ENCODE measurements around the gene TBCC.
"Not testable (repeated sequence)": the region's sequence is repeated elsewhere in the genome, so short reads cannot be mapped to it uniquely, and the experiment has no call there.

The TBCC gene

DNA sequence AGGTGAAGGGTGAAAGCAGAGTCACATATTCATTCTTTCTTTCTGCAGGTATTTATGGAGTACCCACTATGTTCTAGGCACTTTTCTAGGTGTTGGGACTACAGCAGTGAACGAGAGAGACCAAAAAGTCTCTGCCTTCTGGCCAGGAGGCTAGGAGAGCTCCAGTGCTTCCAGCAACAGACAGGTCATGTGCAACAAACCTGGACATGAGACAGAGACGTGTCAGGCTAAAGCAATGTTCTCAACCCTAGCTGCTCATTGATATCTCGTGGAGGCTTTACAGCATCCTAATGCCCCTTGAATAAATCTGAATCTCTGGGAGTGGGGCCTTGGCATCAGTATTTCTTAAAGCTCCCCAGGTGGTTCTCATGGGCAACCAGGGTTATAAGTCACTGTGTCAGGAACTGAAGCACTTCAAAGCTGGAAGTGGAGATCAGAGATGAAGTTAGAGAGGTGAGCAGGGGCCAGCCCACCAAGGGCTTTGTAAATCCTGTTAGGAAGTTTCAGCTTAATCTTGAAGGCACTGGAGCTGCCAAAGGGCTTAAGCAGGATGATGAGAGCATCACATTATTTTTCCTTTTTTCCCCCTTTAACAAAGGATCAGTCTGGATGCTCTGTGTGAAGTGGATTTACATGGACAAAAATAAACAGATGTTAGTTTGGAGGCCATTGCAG lies 13.0 kb upstream of the TBCC start:
- DNase-seq (ENCODE audit: low spot score in 2 of 2) = no peak
- ATAC-seq (ENCODE audit: low read depth) = no peak
- H3K27ac Mint-ChIP-seq = no peak overlapping the region
- H3K9me3 Mint-ChIP-seq = no peaks in the 10 kb centered on the region
- no peak overlapping the region for H3K4me3 Mint-ChIP-seq
- H3K27me3 Mint-ChIP-seq = no peaks in the 10 kb centered on the region
- peaks cover 20% of the 10 kb centered on the region for H3K4me1 Mint-ChIP-seq
- peaks cover 16% of the 10 kb centered on the region for H3K36me3 Mint-ChIP-seq

DNA sequence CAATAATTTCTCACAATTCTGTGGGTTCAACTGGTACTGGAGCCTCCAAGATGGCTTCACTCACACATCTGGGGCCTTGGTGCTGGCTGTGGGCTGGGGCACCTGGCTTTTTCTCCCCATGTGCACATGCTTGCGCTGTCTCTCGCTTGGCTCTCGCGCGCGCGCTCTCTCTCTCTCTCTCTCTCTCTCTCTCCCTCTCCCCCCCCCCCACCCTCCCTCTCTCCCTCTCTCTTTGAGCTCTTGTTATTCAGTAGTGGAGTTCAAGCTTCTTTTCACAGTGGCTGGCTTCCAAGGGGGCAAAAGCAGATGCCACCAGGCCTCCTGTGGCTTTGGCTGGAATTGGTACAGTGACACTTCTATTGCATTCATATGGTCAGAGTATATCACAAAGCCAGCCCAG lies 10.8 kb upstream of the TBCC start:
- ATAC-seq (ENCODE audit: low read depth) = no peak

DNA sequence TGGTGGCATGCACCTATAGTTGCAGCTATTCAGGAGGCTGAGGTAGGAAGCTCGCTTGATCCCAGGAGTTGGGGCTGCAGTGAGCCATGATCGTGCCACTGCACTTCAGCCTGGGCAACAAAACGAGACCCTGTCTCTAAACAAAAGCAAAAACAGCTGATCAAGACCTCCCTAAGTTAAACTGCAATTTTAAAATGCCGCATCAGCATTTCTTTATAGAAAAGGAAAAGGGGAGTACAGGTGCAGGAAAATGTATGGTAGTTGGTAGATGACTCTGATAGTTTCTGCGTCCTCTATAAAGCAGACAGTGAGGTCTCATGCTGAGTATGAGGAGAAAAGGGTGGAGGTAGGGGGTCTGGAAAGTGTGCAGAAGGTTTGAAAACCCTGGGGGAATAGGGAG lies 8.9 kb upstream of the TBCC start:
- Mint-ChIP-seq H3K27me3 (no peaks in the 10 kb centered on the region), H3K9me3 (no peaks in the 10 kb centered on the region), H3K27ac (no peak overlapping the region), H3K4me1 (peaks cover 27% of the 10 kb centered on the region), H3K4me3 (no peak overlapping the region), H3K36me3 (peaks cover 23% of the 10 kb centered on the region)
- ATAC-seq (ENCODE audit: low read depth) (no peak), DNase-seq (ENCODE audit: low spot score in 2 of 2) (no peak)

More for the DNA sequence above, 10.8 kb upstream of the TBCC start:
- Mint-ChIP-seq H3K27ac (no peak overlapping the region), H3K4me1 (peaks cover 26% of the 10 kb centered on the region), H3K36me3 (peaks cover 22% of the 10 kb centered on the region), H3K27me3 (no peaks in the 10 kb centered on the region), H3K4me3 (no peak overlapping the region), H3K9me3 (no peaks in the 10 kb centered on the region)
- DNase-seq (ENCODE audit: low spot score in 2 of 2) = no peak

DNA sequence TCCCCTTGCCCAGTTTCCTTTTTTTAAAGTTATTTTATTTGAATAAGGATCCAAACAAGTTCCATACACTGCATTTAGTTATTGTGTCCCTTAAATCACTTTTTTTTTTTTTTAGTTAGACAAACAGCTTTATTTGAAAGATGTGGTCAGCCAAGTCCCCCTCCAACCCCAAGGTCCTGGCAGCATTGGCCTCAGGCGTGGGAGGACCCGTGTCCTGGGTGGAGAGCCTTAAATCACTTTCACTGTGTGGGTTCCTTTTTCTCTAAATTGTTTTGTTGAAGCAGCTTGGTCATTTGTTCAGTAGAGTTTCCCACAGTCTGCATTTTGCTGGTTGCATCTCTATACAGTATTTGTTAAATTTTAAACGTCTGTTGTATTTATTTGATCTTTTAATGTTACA lies 5.2 kb upstream of the TBCC start:
- H3K27me3 Mint-ChIP-seq = no peaks in the 10 kb centered on the region
- no peak overlapping the region for H3K4me3 Mint-ChIP-seq
- ATAC-seq (ENCODE audit: low read depth) (no peak), DNase-seq (ENCODE audit: low spot score in 2 of 2) (no peak)
- no peak overlapping the region for H3K27ac Mint-ChIP-seq
- peaks cover 23% of the 10 kb centered on the region for H3K4me1 Mint-ChIP-seq
- H3K36me3 Mint-ChIP-seq = peaks cover 10% of the 10 kb centered on the region
- no peaks in the 10 kb centered on the region for H3K9me3 Mint-ChIP-seq

GRCh38 chr6:42748203-42748898 lies 2.4 kb upstream of the TBCC start:
- H3K27me3 Mint-ChIP-seq = no peaks in the 10 kb centered on the region
- H3K36me3 Mint-ChIP-seq = peaks cover 11% of the 10 kb centered on the region
- no peaks in the 10 kb centered on the region for H3K9me3 Mint-ChIP-seq
- peaks cover 18% of the 10 kb centered on the region for H3K4me1 Mint-ChIP-seq
- H3K27ac Mint-ChIP-seq = peak overlapping the region; percentile 6
- no peak for DNase-seq (ENCODE audit: low spot score in 2 of 2)
- no peak for ATAC-seq (ENCODE audit: low read depth)
- H3K4me3 Mint-ChIP-seq = peak overlapping the region; percentile 100

- H3K9me3 Mint-ChIP-seq = no peaks in the 10 kb centered on the region
- H3K4me3 Mint-ChIP-seq = peak overlapping the region; percentile 100
- peaks cover 16% of the 10 kb centered on the region for H3K4me1 Mint-ChIP-seq
Observed at GRCh38 chr6:42746463-42747391, 824 bp upstream of the TBCC start.

DNA sequence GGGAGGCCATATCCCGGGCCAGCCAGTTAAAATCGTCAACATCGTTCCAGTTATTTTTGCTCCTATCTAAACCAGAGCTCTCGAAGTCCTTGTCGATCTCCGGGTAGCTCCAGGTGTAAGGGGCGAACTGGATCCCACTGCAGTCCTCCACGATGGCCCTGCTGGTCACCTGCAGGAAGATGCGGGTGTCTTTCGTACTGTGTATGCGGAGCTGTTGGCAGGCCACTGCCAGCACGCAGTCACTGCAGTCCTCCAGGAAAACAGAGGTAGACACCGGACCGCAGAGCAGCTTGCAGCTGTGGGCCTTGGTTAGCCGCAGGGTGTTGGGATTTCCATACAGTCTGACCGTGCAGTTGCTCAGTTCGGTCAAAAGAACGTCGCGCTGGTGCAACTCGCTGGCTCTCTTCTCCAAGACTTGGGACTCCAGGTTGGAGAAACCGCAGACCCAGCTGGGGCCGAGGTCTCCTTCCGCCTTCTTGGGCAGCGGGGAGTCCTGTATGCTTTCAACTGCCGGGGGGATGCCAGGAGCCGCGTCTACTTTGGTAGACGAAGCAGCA lies 742 bp downstream of the TBCC start:
- Mint-ChIP-seq H3K27me3 (no peaks in the 10 kb centered on the region), H3K4me3 (peak overlapping the region; percentile 100), H3K36me3 (peaks cover 6% of the 10 kb centered on the region), H3K27ac (no peak overlapping the region), H3K4me1 (peaks cover 15% of the 10 kb centered on the region), H3K9me3 (no peaks in the 10 kb centered on the region)
- ATAC-seq (ENCODE audit: low read depth) (no peak), DNase-seq (ENCODE audit: low spot score in 2 of 2) (no peak)

More at GRCh38 chr6:42746463-42747391, 824 bp upstream of the TBCC start:
- H3K36me3 Mint-ChIP-seq = peaks cover 8% of the 10 kb centered on the region
- H3K27ac Mint-ChIP-seq = peak overlapping the region; percentile 95
- ATAC-seq (ENCODE audit: low read depth) (peak; percentile 55), DNase-seq (ENCODE audit: low spot score in 2 of 2) (peak; percentile 72 to 76)
- no peaks in the 10 kb centered on the region for H3K27me3 Mint-ChIP-seq

DNA sequence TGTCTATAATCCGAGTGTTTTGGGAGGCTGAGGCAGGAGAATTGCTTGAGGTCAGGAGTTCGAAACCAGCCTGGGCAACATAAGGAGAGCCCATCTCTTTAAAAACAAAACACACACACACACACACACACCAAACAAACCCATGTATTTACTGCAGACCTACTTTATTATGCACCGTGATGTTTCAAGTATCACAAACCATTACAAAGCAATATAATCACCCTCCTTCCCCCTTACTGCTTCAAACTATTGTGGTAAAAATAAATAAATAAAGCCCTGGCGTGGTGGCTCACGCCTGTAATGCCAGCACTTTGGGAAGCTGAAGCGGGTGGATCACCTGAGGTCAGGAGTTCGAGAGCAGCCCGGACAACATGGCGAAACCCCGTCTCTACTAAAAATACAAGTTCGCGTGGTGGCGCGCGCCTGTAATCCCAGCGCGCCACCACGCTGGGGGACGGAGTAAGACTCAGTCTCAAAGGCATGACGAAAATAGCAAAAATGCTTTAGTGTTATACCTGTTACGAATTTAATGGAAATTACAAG lies 1.5 kb downstream of the TBCC start:
- Mint-ChIP-seq H3K4me1 (peaks cover 15% of the 10 kb centered on the region), H3K27ac (no peak overlapping the region)

GRCh38 chr6:42742116-42742894 lies 3.6 kb downstream of the TBCC start:
- Mint-ChIP-seq H3K4me1 (peaks cover 5% of the 10 kb centered on the region), H3K9me3 (no peaks in the 10 kb centered on the region), H3K4me3 (no peak overlapping the region), H3K27ac (no peak overlapping the region), H3K36me3 (peaks cover 6% of the 10 kb centered on the region), H3K27me3 (no peaks in the 10 kb centered on the region)
- DNase-seq (ENCODE audit: low spot score in 2 of 2) (no peak), ATAC-seq (ENCODE audit: low read depth) (no peak)

More for the DNA sequence above, 1.5 kb downstream of the TBCC start:
- H3K9me3 Mint-ChIP-seq = no peaks in the 10 kb centered on the region
- H3K36me3 Mint-ChIP-seq = peaks cover 6% of the 10 kb centered on the region
- H3K4me3 Mint-ChIP-seq = peak overlapping the region; percentile 100
- ATAC-seq (ENCODE audit: low read depth) (no peak), DNase-seq (ENCODE audit: low spot score in 2 of 2) (no peak)
- no peaks in the 10 kb centered on the region for H3K27me3 Mint-ChIP-seq

DNA sequence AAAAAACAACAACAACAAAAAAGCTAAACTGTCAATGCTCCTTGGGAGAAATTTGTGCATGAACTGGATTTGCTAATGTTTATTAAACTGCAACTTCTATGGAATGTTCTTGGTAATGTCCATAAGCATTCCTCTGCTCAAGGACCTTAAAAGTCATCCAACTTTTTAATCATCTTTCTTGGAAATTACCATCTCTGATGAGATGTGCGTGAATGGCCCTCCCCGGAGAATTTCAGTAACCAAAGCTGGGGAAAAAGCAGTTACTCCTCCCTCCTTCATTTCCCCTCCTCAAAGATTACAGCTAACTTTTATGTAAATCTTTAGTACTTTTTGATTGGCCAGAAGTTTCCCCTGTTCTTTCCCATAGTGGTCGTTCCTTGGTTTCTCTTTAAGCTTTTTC lies 5.2 kb downstream of the TBCC start:
- H3K4me3 Mint-ChIP-seq = no peak overlapping the region
- H3K36me3 Mint-ChIP-seq = peaks cover 4% of the 10 kb centered on the region
- DNase-seq (ENCODE audit: low spot score in 2 of 2) = no peak
- H3K27me3 Mint-ChIP-seq = no peaks in the 10 kb centered on the region
- no peak for ATAC-seq (ENCODE audit: low read depth)
- H3K27ac Mint-ChIP-seq = no peak overlapping the region
- peaks cover 4% of the 10 kb centered on the region for H3K4me1 Mint-ChIP-seq
- no peaks in the 10 kb centered on the region for H3K9me3 Mint-ChIP-seq

DNA sequence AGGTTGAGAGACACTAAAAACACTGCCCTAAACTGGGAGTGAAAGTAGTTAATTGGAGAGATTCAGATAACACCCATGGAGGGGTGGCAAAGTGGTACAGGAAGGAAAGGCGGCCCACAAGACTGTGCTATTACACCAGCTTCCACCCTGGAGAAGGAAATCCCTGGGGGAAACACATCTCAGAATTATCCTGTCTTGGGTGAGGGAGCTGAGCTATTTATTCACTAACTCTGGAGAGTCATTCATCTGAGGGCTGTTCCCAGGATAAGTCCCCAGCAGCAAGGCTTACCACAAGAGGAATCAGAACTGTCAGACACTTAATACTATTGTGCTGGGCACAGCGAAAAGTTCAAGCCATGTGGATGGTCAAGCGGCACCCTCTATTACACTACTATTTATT lies 9.9 kb downstream of the TBCC start:
- Mint-ChIP-seq H3K4me3 (no peak overlapping the region), H3K9me3 (no peaks in the 10 kb centered on the region), H3K27me3 (no peaks in the 10 kb centered on the region), H3K4me1 (peaks cover 4% of the 10 kb centered on the region), H3K36me3 (no peaks in the 10 kb centered on the region), H3K27ac (no peak overlapping the region)
- ATAC-seq (ENCODE audit: low read depth) (no peak), DNase-seq (ENCODE audit: low spot score in 2 of 2) (no peak)

DNA sequence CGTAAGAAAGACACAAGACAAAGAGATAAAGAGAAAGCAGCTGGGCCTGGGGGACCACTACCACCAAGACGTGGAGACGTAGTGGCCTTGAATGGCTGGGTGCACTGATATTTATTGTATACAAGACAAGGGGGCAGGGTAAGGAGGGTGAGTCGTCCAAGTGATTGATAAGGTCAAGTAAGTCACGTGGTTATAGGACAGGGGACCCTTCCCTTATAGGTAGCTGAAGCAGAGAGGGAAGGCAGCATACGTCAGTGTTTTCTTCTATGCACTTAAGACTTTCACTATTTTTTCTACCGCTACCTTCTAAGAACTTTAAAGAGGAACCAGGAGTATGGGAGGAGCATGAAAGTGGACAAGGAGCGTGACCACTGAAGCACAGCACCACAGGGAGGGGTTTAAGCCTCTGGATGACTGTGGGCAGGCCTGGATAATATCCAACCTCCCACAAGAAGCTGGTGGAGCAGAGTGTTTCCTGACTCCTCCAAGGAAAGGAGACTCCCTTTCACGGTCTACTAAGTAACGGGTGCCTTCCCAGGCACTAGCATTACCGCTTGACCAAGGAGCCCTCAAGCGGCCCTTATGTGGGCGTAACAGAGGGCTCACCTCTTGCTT lies 11.9 kb downstream of the TBCC start:
- DNase-seq (ENCODE audit: low spot score in 2 of 2); H3K27ac Mint-ChIP-seq; H3K4me3 Mint-ChIP-seq; H3K27me3 Mint-ChIP-seq; H3K9me3 Mint-ChIP-seq; H3K4me1 Mint-ChIP-seq; ATAC-seq (ENCODE audit: low read depth); H3K36me3 Mint-ChIP-seq: not testable (repeated sequence)

DNA sequence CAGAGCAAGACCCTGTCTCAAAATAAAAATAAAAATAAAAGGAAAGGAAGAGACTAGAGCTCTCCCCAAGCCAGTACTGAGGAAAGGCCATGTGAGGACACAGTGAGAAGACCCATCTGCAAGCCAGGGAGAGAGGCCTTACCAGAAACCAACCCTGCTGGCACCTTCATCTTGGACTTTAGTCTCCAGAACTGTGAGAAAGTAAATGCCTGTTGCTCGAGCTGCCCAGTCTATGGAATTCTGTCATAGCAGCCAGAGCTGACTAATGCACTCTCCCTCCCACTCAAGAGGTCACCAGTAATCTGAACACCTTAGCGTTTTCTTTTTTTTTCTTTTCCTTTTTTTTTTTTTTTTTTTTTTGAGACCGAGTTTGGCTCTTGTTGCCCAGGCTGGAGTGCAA lies 16.2 kb downstream of the TBCC start:
- H3K36me3 Mint-ChIP-seq = no peaks in the 10 kb centered on the region
- peaks cover 11% of the 10 kb centered on the region for H3K4me1 Mint-ChIP-seq
- no peaks in the 10 kb centered on the region for H3K27me3 Mint-ChIP-seq
- no peak overlapping the region for H3K27ac Mint-ChIP-seq
- H3K9me3 Mint-ChIP-seq = no peaks in the 10 kb centered on the region
- ATAC-seq (ENCODE audit: low read depth) (no peak), DNase-seq (ENCODE audit: low spot score in 2 of 2) (no peak)
- no peak overlapping the region for H3K4me3 Mint-ChIP-seq

All from memory B cell (primary cell).